ENCODE measurements around the gene COL5A2.

DNA sequence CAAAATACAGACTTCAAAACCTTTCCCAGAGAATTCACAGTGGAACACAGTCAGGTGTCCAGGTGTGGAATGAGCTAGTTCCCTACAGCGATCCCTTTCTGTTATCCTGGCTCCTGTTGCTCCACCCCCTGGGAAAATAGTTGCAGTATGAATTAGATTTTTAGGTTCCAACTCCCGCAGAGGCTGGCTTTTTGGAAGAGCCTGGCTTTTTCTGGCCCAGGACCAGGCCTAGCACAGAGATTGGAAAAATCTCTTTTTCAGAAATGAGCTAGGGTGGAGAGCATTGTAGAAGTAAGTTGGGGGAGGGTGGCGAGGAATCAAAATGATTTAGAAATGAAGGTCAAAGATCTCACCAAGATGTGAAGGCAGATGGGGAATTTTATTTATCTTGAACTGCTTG is 27.1 kb downstream of the COL5A2 start:
- TF ChIP-seq KAT2B (IDR thresholded peaks at IDR 0.05; ENCODE audit: low read depth, low read length) (no peak), POLR2A (conservative IDR thresholded peaks at IDR 0.05) (no peak), CHD1 (IDR thresholded peaks at IDR 0.05; ENCODE audit: low read length) (no peak), FOXA1 (IDR thresholded peaks at IDR 0.05; ENCODE audit: borderline replicate concordance) (no peak), HNRNPK (IDR thresholded peaks at IDR 0.05; ENCODE audit: low read depth, low read length, poor library complexity, severe bottlenecking) (no peak), COPS2 (conservative IDR thresholded peaks at IDR 0.05) (no peak), SP2 (IDR thresholded peaks at IDR 0.05; ENCODE audit: extremely low read depth, low read depth, low read length, poor library complexity, severe bottlenecking) (no peak), ZNF324 (CRISPR knock-in tag; IDR thresholded peaks at IDR 0.05) (no peak), ZNF561 (CRISPR knock-in tag; conservative IDR thresholded peaks at IDR 0.05) (no peak), TGIF2 (CRISPR knock-in tag; IDR thresholded peaks at IDR 0.05) (no peak), HDGF (IDR thresholded peaks at IDR 0.05) (no peak)
- TF ChIP-seq, protein P1, sequence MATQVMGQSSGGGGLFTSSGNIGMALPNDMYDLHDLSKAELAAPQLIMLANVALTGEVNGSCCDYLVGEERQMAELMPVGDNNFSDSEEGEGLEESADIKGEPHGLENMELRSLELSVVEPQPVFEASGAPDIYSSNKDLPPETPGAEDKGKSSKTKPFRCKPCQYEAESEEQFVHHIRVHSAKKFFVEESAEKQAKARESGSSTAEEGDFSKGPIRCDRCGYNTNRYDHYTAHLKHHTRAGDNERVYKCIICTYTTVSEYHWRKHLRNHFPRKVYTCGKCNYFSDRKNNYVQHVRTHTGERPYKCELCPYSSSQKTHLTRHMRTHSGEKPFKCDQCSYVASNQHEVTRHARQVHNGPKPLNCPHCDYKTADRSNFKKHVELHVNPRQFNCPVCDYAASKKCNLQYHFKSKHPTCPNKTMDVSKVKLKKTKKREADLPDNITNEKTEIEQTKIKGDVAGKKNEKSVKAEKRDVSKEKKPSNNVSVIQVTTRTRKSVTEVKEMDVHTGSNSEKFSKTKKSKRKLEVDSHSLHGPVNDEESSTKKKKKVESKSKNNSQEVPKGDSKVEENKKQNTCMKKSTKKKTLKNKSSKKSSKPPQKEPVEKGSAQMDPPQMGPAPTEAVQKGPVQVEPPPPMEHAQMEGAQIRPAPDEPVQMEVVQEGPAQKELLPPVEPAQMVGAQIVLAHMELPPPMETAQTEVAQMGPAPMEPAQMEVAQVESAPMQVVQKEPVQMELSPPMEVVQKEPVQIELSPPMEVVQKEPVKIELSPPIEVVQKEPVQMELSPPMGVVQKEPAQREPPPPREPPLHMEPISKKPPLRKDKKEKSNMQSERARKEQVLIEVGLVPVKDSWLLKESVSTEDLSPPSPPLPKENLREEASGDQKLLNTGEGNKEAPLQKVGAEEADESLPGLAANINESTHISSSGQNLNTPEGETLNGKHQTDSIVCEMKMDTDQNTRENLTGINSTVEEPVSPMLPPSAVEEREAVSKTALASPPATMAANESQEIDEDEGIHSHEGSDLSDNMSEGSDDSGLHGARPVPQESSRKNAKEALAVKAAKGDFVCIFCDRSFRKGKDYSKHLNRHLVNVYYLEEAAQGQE (IDR thresholded peaks at IDR 0.05; ENCODE audit: borderline replicate concordance), result no peak
- TF ChIP-seq, protein P1 (CRISPR knock-in tag; IDR thresholded peaks at IDR 0.05; ENCODE audit: low read depth), result no peak
- TF ChIP-seq, protein P2, sequence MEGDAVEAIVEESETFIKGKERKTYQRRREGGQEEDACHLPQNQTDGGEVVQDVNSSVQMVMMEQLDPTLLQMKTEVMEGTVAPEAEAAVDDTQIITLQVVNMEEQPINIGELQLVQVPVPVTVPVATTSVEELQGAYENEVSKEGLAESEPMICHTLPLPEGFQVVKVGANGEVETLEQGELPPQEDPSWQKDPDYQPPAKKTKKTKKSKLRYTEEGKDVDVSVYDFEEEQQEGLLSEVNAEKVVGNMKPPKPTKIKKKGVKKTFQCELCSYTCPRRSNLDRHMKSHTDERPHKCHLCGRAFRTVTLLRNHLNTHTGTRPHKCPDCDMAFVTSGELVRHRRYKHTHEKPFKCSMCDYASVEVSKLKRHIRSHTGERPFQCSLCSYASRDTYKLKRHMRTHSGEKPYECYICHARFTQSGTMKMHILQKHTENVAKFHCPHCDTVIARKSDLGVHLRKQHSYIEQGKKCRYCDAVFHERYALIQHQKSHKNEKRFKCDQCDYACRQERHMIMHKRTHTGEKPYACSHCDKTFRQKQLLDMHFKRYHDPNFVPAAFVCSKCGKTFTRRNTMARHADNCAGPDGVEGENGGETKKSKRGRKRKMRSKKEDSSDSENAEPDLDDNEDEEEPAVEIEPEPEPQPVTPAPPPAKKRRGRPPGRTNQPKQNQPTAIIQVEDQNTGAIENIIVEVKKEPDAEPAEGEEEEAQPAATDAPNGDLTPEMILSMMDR (IDR thresholded peaks at IDR 0.05 in 2 of 3, conservative IDR thresholded peaks at IDR 0.05 in 1 of 3; ENCODE audit: insufficient read depth in 2 of 3, low read depth in 1 of 3, low read length in 3 of 3), result no peak
